Stimulated activated naive CD4-positive, alpha-beta T cell treated with Interleukin-2 at 50 U/mL for 16 hours (primary cell): ENCODE results near the gene BDH1.
"Not testable (repeated sequence)": the region's sequence is repeated elsewhere in the genome, so short reads cannot be mapped to it uniquely, and the experiment has no call there.

Experiments used
- DNase-seq: peaks from one replicate; lab custom pipeline; 2025; lab: John Stamatoyannopoulos, UW

The BDH1 gene, protein sequence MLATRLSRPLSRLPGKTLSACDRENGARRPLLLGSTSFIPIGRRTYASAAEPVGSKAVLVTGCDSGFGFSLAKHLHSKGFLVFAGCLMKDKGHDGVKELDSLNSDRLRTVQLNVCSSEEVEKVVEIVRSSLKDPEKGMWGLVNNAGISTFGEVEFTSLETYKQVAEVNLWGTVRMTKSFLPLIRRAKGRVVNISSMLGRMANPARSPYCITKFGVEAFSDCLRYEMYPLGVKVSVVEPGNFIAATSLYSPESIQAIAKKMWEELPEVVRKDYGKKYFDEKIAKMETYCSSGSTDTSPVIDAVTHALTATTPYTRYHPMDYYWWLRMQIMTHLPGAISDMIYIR

DNA sequence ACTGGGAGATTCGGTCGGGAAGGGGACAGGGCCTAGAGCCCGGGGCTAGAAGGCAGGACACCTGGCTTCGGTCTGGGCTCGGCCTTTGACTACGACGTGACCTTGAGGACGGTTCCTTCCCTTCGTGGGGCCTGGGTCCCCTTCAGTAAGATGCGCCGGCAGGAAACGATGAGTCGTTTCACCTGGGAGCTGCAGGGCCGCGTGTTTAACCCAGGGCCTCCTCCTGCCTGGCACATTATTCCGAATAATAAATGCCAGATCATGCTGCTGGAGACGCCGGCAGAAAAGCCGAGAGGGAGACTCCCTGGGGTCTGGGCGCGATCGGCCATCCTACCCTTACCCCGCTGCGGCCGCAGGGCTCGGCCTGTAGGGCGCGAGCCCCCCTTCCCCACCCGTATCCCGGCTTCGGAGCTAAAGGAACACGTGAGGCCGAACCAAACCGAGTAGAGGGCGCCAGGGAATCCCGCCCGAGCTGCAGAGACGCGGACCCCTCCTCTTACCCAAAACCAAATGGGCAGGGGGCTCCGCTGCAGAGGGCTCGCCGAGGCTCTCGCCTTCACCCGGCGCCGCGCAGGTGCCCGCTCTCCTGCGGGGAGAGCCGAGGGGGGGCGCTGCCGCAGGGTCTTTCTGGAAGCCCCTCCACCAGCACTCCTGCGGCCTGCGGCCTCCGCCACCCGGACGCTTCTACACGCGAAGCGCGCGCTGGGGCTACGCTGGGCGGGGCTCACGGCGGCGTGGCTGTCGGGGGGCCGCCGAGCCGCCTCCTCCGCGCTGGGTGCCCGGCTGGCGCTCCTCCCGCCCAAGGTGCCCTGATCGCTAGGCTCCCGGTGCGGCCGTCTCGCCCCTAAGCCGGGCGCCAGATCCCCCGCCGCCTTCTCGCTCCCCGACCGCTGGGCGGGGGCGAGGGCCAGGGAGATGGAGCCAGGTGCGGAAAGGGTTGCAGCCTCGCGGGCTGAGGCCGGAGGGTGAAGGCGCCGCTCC lies at the start of gene BDH1:
Gene BDH1, minus strand, starts transcription at position 688 of the 981 bp plus-strand sequence. CDS start 9,525 bp downstream, outside the sequence.
- DNase-seq: peak; percentile 56

DNA sequence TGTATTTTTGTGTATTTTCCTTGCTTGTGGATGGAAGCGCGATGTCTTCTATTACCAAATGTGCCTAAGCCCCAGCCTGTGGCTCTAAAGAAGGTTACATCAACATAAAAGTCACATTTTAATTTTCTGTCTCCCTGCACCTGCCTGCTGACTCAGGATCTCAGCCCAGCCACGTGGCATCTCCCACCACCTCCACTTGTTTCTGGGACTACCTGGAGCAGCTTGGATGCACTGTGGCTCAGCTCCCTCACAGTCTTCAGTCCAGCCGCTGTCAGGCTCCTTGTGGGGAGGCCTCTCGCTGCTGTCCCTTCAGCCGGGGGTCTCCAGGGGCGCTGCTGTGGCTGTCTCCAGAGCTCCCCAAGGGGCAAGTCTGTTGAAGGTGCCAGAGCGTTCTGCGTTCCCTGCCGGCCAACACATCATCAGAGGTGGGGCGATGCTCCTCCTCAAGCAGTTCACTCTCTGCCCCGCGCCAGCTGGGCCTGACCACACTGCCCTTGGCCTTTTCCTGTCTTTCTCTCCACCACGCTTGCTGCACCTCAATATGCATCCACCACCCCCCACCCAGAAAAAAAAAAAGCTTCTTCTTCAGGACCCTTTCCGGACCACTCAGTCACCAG lies 47.7 kb upstream of the BDH1 start:
- no peak for DNase-seq

GRCh38 chr3:197602351-197602750 lies 46.6 kb upstream of the BDH1 start:
- DNase-seq: not testable (repeated sequence)

DNA sequence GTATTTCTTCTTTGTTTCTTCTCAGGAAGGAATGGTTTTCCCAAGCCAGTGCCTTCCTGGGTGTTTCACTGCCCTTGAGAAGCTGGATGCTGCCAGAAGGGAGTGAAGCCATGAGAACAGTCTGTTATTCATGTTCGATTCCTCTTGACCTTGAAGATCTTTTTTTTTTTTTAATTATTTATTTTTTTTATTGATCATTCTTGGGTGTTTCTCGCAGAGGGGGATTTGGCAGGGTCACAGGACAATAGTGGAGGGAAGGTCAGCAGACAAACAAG lies 45.7 kb upstream of the BDH1 start:
- not testable (repeated sequence) for DNase-seq

DNA sequence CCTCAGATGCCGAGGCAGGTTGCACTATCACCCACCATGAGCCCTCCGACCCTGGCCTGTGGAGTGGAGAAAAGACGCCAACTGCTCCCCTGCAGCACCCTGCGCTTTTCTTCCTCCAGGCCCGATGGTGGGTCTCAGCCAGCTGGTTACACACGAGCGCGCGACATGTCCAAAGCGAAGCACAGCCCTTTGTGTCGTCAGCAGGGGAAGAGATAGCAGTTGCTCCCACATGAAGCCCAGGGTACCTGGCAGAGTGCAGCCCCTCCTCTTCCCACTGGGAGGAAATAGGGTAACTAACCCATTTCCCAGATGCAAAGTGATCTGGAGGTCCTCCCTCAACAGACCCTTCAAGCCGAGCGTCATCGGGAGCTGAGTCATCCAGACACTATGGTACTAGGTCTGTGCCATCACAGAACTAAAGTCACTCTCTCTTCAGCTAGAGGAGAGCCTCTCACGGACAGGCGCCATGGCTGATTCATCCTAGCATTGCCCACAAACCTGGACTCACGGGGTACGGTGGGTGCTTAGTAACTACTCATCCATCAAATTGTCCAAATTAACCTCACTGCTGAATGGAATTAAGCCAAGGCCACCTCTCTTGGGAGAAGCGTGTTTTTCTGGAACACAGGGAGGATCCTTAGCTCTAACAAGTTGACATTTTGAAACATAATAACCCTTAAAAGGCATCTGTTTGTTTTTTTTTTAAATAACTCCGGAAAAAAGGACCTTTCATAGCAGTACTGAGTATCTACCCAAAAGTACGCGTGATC lies 45.2 kb upstream of the BDH1 start:
- DNase-seq: no peak

DNA sequence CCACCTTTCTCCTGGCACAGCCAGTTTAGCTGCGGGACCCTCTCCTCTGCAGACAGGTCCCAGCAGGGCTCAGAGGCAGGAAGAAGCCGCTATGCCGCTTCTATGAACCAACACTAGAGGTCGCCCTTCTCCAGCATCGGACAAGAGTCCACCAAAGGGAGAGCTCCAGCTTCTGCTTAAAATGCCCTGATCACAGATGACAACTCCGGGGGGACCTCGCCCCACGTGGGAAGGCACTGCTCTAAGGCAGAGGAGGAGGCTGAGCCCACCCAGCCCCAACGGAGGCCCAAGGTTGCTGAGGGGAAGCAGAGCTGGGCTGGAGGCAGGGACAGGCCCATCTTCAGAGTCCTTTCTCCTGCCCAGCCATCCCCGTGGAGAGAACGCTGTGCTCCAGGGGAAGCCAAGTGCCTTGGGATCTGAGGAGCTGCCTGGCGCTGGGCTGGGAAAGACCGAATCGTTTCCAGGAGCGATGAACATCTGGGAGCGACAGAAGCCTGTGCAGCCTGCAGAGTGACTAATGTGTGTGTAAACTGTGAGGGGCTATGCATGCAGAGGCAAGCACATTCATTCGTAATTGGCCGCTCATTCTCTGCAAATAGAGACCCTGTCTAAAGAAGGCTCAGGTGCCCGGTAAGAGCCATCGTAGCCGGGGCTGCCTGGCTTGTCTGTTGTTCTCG lies 43.5 kb upstream of the BDH1 start:
- no peak for DNase-seq

DNA sequence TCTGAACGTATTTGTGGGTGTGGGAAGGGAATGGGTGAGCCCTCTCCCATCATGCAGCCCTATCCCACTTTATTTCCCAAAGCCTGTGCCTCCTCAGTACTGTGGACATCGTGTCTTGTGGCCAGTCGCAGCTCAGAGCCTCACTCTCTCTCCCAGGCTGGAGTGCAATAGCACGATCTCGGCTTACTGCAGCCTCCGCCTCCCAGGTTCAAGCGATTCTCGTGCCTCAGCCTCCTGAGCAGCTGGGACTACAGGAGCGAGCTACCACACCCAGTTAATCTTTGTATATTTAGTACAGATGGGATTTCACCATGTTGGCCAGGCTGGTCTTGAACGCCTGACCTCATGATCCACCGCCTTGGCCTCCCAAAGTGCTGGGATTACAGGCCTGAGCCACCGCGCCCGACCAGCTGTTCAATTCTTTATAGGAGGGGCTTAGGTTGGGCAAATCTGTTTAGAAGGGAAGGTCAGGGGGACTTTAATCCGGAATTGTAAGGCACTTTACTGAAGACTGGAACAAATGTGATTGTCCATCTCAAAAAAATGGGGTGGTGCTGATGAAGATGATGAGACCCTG lies 42.7 kb upstream of the BDH1 start:
- no peak for DNase-seq

- DNase-seq: no peak
These were observed 41.6 kb upstream of the BDH1 start for GRCh38 chr3:197597335-197597734.

DNA sequence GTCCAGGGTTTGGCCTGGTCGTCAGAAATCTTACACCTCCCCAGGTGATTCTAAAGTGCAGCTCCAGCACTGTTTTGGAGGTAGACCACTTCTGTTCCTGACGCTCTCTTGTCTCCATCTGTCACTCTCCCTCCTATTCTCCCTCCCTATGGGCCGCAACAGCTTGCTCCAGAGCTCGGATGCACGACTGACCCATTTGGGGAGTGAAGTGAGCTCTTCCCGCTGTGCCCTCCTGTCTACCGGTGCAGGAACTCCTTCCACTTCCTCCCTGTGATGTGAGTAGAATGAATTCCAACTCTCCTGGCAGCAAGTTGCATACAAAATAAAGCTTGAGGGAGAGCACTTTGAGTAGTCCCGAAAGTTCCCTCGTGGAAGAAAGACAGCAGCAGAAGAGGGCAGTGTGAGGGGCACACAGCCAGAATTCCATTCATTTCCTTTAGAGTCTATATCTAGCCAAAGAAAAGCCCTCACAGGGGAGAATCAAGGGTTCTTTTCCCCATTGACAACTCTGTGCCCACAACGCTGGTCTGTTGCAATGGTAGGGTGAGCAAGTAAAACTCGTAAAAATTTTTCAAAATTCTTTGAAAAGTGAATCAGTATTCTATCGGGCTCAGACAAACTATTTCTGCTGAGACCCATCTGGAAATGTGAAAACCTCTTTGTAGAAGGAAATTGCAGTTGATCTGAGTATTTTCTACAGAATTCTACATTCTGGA lies 39.9 kb upstream of the BDH1 start:
- DNase-seq: no peak

DNA sequence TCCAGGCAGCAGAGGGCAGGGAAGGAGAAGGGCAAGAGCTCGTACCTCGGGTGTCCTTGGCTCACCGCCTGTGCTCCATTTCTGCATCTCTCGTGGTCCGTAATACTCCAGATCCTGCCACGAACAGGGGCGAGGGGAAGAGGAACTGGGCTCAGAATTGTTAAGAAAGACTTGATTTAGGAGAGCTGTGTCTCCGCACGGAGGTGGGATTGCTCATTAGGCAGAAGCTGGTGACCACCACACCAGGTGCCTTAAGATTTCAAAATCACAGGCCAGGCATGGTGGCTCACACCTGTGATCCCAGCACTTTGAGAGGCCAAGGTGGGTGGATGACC lies 37.2 kb upstream of the BDH1 start:
- no peak for DNase-seq

GRCh38 chr3:197592361-197593045 lies 36.7 kb upstream of the BDH1 start:
- no peak for DNase-seq

- DNase-seq: no peak
These were observed 36.0 kb upstream of the BDH1 start for GRCh38 chr3:197591816-197592215.

DNA sequence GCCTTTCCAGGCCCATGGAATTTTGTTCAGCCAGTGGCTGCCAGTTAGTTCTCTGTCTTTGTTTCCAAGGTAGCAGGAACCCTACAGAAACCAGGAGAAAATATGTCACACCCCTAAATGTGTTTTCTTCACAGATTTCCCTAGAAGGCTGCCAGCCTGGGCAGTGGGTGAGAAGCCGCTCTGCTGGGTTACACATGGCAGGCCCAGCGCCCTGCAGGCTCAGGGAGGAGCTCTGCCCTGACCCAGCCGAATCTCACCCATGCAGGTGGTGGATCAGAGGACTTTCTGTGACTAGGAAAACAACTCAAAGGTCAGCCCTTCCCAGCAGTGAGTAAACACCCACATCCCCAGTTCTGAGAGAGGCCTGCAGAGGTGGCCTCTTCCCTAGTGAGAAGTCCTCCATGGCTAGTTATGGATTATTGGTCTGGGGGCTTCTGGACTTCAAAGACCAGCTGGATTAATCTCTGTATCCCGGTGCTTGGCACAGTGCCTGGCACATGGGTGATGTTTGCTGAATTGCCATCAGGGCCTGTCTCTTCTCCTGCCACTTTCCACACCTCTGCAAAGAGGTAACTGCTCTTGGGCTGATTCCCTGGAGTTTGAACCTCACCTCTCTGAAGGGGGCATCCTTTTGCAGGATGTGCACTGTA lies 34.7 kb upstream of the BDH1 start:
- no peak for DNase-seq

- DNase-seq: no peak
These were observed 33.8 kb upstream of the BDH1 start for GRCh38 chr3:197589545-197589944.

DNA sequence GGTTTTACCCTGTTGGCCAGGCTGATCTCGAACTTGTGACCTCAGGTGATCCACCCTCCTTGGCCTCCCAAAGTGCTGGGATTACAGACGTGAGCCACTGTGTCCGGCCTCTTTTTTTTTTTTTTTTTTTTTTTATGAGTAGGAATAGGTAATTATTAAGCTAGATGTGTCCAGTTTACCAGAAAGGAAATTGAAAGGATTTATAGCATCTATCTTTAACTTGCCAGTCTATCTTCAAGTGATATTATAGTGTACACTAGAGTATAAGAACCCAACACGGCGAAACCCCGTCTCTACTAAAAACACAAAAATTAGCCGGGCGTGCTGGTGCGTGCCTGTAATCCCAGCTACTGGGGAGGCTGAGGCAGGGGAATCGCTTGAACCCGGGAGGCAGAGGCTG lies 31.0 kb upstream of the BDH1 start:
- DNase-seq: not testable (repeated sequence)

DNA sequence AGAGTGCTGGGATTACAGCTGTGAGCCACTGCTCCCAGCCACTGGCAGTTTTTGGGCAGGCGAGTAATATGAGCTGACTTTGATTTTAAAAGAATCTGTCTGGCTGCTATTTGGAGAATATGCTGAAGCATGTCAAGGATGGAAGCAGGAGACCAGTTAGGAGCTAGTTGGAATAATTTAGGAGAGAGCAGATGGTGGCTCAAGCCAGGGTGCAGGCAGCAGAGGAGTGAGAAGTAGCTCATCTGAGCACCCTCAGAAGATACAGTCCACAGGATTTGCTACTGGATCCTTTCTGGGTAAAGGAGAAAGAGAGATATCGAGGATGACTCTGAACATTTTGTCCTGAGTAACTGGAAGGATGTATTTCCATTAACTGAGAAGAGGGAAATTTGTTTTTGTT lies 30.4 kb upstream of the BDH1 start:
- DNase-seq: no peak

DNA sequence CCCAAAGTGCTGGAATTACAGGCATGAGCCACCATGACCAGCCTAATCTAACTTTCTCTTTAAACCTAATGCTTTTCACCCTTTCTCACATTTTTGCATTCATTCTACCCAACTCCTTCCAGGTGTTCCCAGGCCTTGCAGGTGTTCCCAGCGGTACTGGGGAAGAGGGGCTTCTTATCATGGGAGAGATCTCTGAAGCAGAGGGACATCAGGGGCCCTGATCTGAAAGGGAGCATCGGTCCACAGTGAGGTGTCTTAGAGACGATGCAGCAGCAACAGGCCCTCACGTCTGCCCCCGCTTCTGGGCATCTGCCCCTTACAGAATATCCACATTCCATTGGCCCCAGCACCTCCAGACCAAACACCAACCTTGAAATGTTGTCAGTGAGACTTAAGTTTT lies 29.0 kb upstream of the BDH1 start:
- no peak for DNase-seq

DNA sequence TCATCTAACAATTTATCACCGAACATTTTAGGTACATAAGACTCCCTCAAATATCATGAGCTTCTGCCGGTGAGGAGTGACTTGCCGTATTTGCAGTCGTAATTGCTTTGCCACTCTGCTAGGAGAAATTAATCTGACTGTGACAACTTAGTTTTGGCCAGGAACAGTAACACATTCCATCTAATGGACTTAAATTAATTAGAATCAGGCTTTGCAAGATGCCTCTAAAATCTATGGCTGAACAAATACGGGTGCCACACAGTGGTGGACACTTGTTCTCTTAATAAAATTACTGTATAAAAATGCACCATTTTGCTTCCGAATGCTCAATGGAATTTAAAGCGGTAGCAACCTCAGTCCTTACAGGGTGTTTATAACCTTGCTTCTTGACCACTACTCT lies 27.6 kb upstream of the BDH1 start:
- DNase-seq: no peak

GRCh38 chr3:197580253-197580691 lies 24.5 kb upstream of the BDH1 start:
- DNase-seq: no peak
